DMS53 (cell line): ENCODE data around the gene EDDM13.
"Not testable (repeated sequence)": the region's sequence is repeated elsewhere in the genome, so short reads cannot be mapped to it uniquely, and the experiment has no call there.

Source experiments
- DNase-seq: peaks from one replicate; lab custom pipeline; 2025; lab: John Stamatoyannopoulos, UW

The EDDM13 gene

DNA sequence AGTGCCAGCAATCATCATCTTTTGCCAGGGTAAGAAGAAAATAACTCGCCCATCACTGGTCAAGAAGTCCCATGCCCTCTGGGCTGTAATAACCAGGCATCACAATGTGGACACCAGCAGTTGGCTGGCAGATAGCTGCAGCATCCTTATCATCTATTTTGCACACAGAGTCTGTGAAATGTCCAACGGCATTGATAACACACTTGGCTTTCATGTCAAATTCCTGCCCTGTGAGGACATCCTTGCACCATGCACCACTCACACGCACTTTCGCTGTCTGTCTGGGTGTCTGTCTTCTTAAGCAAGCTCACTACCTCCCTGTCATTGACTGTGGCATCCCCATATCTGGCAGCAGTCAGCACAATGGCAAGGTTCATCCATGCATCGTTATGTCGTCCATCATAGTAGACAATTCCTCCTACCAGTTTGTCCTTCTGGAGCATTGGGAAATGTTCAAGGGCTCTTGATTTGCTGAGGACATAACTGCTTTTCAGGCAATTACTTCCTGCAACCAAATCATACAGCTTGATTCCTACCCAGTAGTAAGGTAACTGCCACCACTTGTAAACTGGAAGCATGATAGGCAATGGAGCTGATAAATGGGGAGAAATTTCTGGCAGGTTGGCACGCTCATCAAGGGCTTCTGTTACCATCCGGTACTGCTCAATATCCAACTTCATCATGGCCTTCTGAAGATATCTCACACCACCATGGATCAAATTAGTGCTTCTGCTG lies 48.9 kb downstream of the EDDM13 start:
- DNase-seq: no peak

DNA sequence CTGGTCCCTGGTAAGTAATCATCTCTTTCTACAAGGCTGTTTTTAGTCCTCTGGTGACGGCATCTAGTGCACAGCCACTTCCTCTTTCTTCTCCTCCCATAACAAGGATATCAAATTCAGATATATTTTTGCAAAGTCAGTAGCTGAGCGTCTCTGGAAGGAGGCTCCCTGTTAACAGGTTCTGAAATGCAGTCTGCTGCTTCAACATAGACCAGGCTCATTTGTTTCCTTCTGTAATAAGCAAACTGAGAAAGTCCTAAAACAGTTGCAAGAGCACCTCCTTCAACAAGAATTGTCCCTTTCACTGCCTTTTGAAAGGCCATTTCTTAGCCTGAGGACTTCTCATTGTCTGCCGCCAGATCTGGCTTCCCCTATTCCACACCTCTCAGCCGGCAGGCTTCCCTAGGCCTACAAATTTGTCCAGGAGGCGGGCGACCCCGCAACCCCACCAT lies 49.5 kb downstream of the EDDM13 start:
- no peak for DNase-seq

DNA sequence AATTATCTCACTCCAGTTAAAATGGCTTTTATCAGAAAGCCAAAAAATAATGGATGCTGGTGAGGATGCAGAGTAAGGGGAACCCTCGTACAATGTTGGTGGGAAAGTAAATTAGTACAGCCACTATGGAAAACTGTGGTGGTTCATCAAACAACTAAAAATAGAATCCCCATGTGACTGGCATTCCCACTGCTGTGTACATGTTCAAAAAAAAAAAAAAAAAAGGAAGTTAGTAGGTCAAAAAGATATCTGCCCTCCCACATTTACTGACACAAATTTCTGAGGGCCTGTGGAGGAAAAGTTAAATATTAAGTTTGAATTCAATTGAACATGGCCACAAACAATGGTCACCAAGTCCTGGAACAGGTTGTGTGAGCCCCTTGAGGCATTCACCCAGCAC lies 51.9 kb downstream of the EDDM13 start:
- no peak for DNase-seq

DNA sequence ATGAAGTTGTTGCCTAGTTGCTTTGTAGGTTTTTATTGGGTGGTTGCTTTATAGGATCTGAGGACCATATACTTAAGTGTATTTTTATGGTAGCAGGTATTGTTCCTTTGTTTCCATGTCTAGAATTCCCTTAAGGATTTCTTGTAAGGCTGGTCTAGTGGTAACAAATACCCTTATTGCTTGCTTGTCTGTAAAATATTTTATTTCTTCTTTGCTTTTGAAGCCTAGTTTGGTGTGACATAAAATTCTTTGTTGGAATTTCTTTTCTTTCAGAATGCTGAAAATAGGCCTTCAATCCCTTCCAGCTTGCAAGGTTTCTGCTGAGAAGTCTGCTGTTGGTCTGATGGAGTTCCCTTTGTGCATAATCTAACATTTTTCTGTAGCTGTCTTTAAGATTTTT lies 60.1 kb downstream of the EDDM13 start:
- no peak for DNase-seq

DNA sequence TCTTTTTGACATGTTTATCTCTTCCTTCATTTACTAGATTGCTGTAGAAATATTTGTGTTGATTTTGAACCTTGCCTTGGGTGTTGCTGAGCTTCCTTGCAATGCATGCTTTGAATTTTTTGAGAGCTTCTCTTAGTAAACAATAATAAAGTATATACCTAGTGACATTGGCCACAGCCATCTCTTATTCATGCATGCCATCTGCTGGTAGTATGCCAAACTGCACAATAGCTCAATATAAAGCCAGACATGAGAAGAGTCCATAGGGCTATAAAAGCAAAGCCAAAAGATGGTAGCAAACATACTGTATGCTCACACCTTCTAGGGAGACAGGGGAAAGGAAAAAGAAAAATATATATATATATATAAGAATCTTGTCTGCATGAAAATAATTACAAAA lies 61.0 kb downstream of the EDDM13 start:
- DNase-seq: peak; percentile 78

DNA sequence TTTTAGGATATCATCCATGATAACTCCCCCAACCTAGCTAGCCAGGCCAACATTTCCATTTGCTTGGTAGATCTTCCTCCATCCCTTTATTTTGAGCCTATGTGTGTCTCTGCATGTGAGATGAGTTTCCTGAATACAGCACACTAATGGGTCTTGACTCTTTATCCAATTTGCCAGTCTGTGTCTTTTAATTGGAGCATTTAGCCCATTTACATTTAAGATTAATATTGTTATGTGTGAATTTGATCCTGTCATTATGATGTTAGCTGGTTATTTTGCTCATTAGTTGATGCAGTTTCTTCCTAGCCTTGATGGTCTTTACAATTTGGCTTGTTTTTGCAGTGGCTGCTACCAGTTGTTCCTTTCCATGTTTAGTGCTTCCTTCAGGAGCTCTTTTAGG lies 62.8 kb downstream of the EDDM13 start:
- DNase-seq: not testable (repeated sequence)

DNA sequence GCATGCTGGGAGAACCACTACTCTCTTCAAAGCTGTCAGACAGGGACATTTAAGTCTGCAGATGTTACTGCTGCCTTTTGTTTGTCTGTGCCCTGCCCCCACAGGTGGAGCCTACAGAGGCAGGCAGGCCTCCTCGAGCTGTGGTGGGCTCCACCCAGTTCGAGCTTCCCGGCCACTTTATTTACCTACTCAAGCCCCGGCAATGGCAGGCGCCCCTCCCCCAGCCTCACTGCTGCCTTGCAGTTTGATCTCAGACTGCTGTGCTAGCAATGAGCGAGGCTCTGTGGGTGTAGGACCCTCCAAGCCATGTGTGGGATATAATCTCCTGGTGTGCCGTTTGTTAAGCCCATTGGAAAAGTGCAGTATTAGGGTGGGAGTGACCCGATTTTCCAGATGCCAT lies 64.5 kb downstream of the EDDM13 start:
- not testable (repeated sequence) for DNase-seq

DNA sequence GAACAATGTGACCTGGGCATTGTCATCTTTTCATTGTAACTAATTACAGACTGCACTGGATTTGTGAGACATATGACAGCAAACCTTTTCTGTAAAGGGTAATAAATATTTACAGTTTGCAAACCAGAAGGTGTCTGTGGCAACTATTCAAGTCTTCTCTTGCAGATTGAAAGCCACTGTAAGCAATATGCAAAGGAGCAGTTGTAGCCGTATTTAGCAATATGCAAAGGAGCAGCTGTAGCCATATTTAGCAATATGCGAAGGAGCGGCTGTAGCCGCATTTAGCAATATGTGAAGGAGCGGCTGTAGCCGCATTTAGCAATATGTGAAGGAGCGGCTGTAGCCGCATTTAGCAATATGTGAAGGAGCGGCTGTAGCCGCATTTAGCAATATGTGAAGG lies 66.5 kb downstream of the EDDM13 start:
- not testable (repeated sequence) for DNase-seq

DNA sequence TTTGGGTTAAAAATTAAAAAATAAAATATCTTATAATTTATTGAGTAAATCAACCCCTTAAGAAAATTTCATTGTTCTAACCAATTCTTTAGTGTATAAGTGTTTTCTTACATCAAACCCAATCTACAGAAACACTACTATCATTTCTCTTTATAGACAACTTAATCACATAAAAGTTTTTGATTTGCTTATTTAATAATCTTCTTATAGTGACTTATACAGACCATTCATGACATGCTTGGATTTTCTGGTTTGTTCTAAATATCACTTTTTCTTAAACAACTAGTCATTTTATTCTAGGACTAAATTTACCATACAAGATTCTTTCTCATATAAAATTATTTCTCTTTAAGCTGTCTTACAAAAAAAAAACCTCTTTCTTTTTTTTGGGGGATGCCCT lies 69.4 kb downstream of the EDDM13 start:
- DNase-seq: peak; percentile 23

DNA sequence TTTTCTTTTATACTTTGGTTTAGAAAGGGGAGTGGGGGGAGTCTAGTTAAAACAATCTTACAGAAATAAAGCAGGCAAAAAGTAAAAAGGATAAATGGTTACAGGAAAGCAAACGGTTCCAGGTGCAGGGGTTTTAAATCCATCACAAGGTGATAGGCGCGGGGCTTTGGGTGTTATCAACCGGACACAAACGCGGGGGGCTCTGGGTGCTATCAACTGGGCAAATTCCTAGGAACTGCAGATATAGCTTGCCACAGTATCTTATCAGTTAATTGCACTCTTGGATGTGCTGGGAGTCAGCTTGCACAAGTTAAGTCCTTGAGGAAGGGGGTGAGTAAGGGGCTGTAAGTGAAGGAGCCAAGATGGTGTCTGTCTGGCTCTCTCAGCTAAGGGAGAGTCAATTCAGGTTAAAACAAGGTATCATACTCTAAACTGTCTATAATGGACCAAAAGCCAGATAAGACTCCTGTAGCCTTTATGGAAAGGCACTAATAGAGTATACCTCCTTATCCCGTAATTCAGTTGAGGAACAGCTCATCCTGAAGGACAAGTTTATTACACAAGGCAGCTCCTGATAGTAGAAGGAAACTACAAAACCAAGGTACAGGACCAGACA lies 74.7 kb downstream of the EDDM13 start:
- no peak for DNase-seq

DNA sequence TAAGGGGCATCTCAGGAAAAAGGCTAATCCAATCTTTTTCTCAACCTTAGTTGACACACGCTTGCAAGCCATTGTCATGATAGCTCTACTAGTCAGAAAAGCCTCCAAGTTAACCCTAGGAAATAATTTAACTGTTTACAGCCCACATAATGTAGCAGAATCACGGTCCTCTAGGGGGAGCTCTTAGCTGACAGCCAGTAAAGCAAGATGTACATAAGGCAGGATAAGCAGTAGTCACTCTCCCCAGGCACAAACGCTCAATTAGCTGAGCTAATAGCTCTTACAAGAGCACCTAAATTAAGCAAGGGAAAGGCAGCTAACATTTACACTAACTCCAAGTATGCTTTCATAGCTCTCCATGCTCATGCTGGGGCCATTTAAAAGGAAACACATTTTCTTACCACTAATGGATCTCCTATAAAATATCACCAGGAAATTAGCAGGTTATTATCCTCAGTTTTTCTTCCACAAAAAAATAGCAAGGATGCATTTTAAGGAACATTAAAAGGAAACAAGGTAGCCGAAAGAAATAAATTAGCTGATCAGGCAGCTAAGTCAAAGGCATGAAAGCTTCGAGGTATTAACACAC lies 75.8 kb downstream of the EDDM13 start:
- peak; percentile 54 for DNase-seq

DNA sequence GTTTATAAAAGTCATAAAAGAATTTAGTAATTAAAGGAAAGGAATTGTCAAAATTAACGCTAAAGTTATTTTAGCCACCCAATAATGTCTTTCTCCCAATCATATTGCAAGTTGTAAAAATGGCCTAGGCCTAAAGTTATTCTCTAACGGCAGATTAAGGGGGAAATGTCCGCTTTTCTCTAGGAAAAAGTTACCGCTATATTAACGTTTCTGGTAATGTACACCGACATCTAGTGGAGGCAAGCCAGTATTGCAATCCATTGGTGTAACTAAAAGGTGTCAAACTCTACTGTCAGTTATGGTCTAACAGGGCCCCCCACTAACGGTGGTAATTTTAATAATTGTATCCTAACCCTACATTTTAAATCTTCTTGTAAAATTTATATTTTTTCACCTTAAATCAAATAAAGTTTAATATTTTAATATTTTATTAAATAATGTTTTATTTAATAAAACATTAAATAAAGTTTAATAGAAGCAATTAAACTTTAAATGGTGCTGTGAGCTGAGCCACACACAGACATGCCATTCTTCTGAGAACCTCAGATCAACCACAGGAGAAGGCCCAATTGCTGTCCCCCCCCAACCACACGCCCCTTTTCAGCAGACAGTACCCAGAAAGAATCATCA lies 78.0 kb downstream of the EDDM13 start:
- peak; percentile 75 for DNase-seq

DNA sequence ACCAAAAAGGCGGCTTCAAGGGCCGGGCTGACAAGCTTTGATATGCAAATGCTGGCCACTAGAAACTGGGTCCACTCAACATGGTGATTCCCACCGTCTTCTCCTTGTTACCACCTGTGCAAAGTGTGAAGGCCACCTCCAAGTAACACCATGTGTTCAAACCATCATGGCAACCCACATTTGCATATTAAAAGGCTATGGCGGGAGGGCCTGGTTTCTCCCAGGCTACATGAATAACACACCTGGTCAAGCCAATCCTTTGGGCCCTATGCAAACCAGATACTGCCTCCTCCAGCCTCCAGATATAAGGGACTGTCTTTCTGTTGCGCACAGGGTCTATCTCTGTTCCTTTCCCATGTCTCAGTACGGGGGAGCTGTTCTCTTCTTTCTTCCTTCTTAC lies 78.7 kb downstream of the EDDM13 start:
- DNase-seq: peak; percentile 4

DNA sequence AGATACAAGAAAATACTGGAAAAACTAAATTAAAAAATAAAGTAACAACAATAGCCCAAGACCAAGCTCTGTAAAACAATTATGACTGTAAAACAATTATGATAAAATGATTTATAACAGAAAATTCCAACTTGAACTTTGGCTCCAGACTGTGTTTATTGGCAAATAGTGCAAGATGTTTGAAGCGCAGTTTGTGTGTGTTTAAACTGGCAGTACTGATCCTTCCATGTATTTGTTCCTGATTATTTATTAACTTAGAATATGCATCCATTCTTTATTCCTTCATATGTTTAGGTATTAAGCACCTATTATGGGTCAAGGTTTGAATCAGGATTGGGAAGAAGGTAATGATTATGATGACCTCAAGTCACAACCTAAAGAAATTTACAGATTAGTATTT lies 83.0 kb downstream of the EDDM13 start:
- DNase-seq: peak; percentile 37

DNA sequence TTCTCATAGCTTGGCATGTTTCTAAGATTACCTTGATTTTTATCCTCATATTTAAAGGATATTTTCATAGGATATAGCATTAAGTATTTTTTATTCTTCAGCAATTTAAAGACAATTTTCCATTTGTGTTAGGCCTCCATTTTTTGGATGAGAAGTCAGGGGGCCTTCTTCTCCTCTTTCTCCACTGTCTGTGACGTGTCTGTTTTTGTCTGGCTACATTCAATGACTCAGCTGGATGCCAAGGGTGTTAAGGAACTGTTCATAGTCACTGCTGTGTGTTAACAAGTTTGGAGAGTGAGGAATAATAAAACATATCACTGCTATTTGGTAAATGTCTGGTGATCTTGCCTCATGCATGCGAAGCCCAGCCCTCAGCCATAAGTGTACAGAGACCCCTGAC lies 84.4 kb downstream of the EDDM13 start:
- peak; percentile 6 for DNase-seq
